Smooth muscle cell (in vitro differentiated cells): ENCODE measurements around the gene RBMX. TPM values are rescaled to one million over a fixed set of nuclear protein-coding genes. Genes with fewer than 3 reads are reported as not detected.
"Not testable (repeated sequence)": the region's sequence is repeated elsewhere in the genome, so short reads cannot be mapped to it uniquely, and the experiment has no call there.

Experiments
- DNase-seq: peaks from one replicate; lab custom pipeline; 2025; ENCODE audit not compliant: unreplicated experiment; lab: John Stamatoyannopoulos, UW
- H2AFZ ChIP-seq: fragments of 200-600 bp; sonication (generic); 2 replicates; pipeline ENCODE4 v1.6.0; 2016; ENCODE audit warnings: antibody characterized with exemption, low read depth, mild to moderate bottlenecking
- H3F3A ChIP-seq: fragments of 200-600 bp; sonication (generic); 2 replicates; pipeline ENCODE4 v1.6.0; 2017; ENCODE audit warnings: antibody characterized with exemption, low read depth
- H3K27ac ChIP-seq: fragments of 200-600 bp; sonication (generic); 2 replicates; pipeline ENCODE4 v1.5.1; 2016; ENCODE audit warnings: low read depth, mild to moderate bottlenecking
- H3K27me3 ChIP-seq: fragments of 200-600 bp; sonication (generic); 2 replicates; pipeline ENCODE4 v1.6.1; 2016; ENCODE audit warnings: low read depth, mild to moderate bottlenecking
- H3K36me3 ChIP-seq: fragments of 200-600 bp; sonication (generic); 2 replicates; pipeline ENCODE4 v1.5.1; 2016; ENCODE audit warnings: low read depth
- H3K4me1 ChIP-seq: fragments of 200-600 bp; sonication (generic); 2 replicates; pipeline ENCODE4 v1.5.1; 2016; ENCODE audit warnings: low read depth
- H3K4me2 ChIP-seq: fragments of 200-600 bp; sonication (generic); 2 replicates; pipeline ENCODE4 v1.6.0; 2016; ENCODE audit warnings: mild to moderate bottlenecking
- H3K4me3 ChIP-seq: fragments of 200-600 bp; sonication (generic); 2 replicates; pipeline ENCODE4 v1.5.1; 2016; ENCODE audit warnings: mild to moderate bottlenecking
- H3K79me2 ChIP-seq: fragments of 200-600 bp; sonication (generic); 2 replicates; pipeline ENCODE4 v1.6.0; 2016; ENCODE audit warnings: low read depth, mild to moderate bottlenecking
- H3K9ac ChIP-seq: fragments of 200-600 bp; sonication (generic); 2 replicates; pipeline ENCODE4 v1.6.0; 2016; ENCODE audit warnings: low read depth
- H3K9me3 ChIP-seq: fragments of 200-600 bp; sonication (generic); replicated peaks from 2 replicates; pipeline ENCODE4 v1.5.1; 2016; ENCODE audit warnings: low read depth
- H4K20me1 ChIP-seq: fragments of 200-600 bp; sonication (generic); 2 replicates; pipeline ENCODE4 v1.6.0; 2016; ENCODE audit warnings: low read depth
- CTCF ChIP-seq: fragments of 200-600 bp; sonication (generic); IDR thresholded peaks from 2 replicates; pipeline ENCODE4 v1.5.1; 2017; ENCODE audit warnings: borderline replicate concordance, mild to moderate bottlenecking, antibody characterized with exemption; ENCODE audit not compliant: insufficient read depth, poor library complexity, severe bottlenecking
- WGBS: methylation state at CpG from one replicate; pipeline ENCODE4 v1.1.7; 2016; ENCODE audit warnings: low lambda C conversion rate; 5-methylcytosine and 5-hydroxymethylcytosine counted together
- polyA plus RNA-seq: library from polyadenylated mRNA; unstranded; fragments of >200 nt; fragmentation: Nextera tagmentation; extraction: Ambion mirVana; gene quantifications from 2 replicates; pipeline ENCODE4 v1.2.1, GENCODE V29; 2016
- total RNA-seq: library from RNA; depleted of rRNA; stranded (reverse); fragments of >200 nt; gene quantifications from 2 replicates; pipeline ENCODE4 v1.2.3, GENCODE V29; 2014

Gene RBMX
- total and polyA plus RNA-seq, 2 experiments from 2014 or later: 110 to 196 TPM

GRCh38 chrX:136889269-136889668 lies 8.7 kb upstream of the RBMX start:
- Histone ChIP-seq H3K9ac (no peak overlapping the region), H3K4me3 (no peak overlapping the region), H3K9me3 (no peaks in the 10 kb centered on the region), H4K20me1 (no peaks in the 10 kb centered on the region), H3F3A (no peaks in the 10 kb centered on the region), H3K79me2 (no peaks in the 10 kb centered on the region), H2AFZ (no peak overlapping the region), H3K27ac (no peak overlapping the region), H3K4me1 (no peaks in the 10 kb centered on the region), H3K4me2 (no peak overlapping the region), H3K27me3 (no peaks in the 10 kb centered on the region), H3K36me3 (no peaks in the 10 kb centered on the region)
- WGBS: 88% methylated on average over 7 of the region's 7 CpGs
- DNase-seq: no peak
- no peak for TF ChIP-seq CTCF

GRCh38 chrX:136880003-136880451 lies 498 bp downstream of the RBMX start:
- peaks cover 4% of the 10 kb centered on the region for H3K4me1 ChIP-seq
- no peaks in the 10 kb centered on the region for H3K27me3 ChIP-seq
- H4K20me1 ChIP-seq: peaks cover 39% of the 10 kb centered on the region
- peak overlapping the region; percentile 97 for H3K9ac ChIP-seq
- H3K9me3 ChIP-seq: no peaks in the 10 kb centered on the region
- H3K79me2 ChIP-seq: peaks cover 41% of the 10 kb centered on the region
- no peaks in the 10 kb centered on the region for H3F3A ChIP-seq
- peak; percentile 22 for DNase-seq
- WGBS: 37% methylated on average over 32 of the region's 32 CpGs
- H2AFZ ChIP-seq: peak overlapping the region; percentile 70
- no peak for TF ChIP-seq CTCF
- H3K4me3 ChIP-seq: peak overlapping the region; percentile 87
- H3K36me3 ChIP-seq: no peaks in the 10 kb centered on the region
- peak overlapping the region; percentile 87 for H3K4me2 ChIP-seq
- peak overlapping the region; percentile 87 for H3K27ac ChIP-seq

- Histone ChIP-seq H3K4me1 (peaks cover 4% of the 10 kb centered on the region), H3K9ac (peak overlapping the region; percentile 97), H3K27ac (peak overlapping the region; percentile 87), H4K20me1 (peaks cover 46% of the 10 kb centered on the region), H3K4me3 (peak overlapping the region; percentile 87), H3K79me2 (peaks cover 41% of the 10 kb centered on the region), H3K36me3 (no peaks in the 10 kb centered on the region), H3F3A (no peaks in the 10 kb centered on the region), H2AFZ (no peak overlapping the region), H3K4me2 (peak overlapping the region; percentile 87), H3K9me3 (no peaks in the 10 kb centered on the region), H3K27me3 (no peaks in the 10 kb centered on the region)
- TF ChIP-seq CTCF: no peak
- DNase-seq: no peak
- 35% methylated on average over 10 of the region's 10 CpGs for WGBS
Measured at GRCh38 chrX:136879001-136879687, 1.4 kb downstream of the RBMX start.

- Histone ChIP-seq H2AFZ (no peak overlapping the region), H3K79me2 (peaks cover 41% of the 10 kb centered on the region), H3K9me3 (no peaks in the 10 kb centered on the region), H4K20me1 (peaks cover 46% of the 10 kb centered on the region), H3K4me1 (peaks cover 4% of the 10 kb centered on the region), H3K4me3 (peak overlapping the region; percentile 87), H3K36me3 (no peaks in the 10 kb centered on the region), H3K9ac (no peak overlapping the region), H3K27me3 (no peaks in the 10 kb centered on the region), H3K4me2 (peak overlapping the region; percentile 87), H3K27ac (no peak overlapping the region), H3F3A (no peaks in the 10 kb centered on the region)
- DNase-seq: no peak
- TF ChIP-seq CTCF: no peak
- WGBS: 66% methylated on average over 11 of the region's 11 CpGs
Measured at GRCh38 chrX:136878423-136878822, 2.1 kb downstream of the RBMX start.

GRCh38 chrX:136874114-136874513 lies 6.4 kb downstream of the RBMX start:
- not testable (repeated sequence) for H3F3A ChIP-seq, H3K4me3 ChIP-seq, DNase-seq, H3K4me2 ChIP-seq, H2AFZ ChIP-seq, H3K27ac ChIP-seq, H3K27me3 ChIP-seq, H3K9ac ChIP-seq, H3K9me3 ChIP-seq, H3K4me1 ChIP-seq
- Histone ChIP-seq H3K79me2 (peaks cover 27% of the 10 kb centered on the region), H3K36me3 (peaks cover 24% of the 10 kb centered on the region), H4K20me1 (peaks cover 70% of the 10 kb centered on the region)
- WGBS: 78% methylated on average over 15 of the region's 15 CpGs

- not testable (repeated sequence) for H3K4me3 ChIP-seq, H3K9ac ChIP-seq, DNase-seq, H2AFZ ChIP-seq, H3F3A ChIP-seq, H3K27ac ChIP-seq, H3K9me3 ChIP-seq, H3K27me3 ChIP-seq, H3K4me1 ChIP-seq, H3K4me2 ChIP-seq
- whole genome bisulfite sequencing: 89% methylated on average over 2 of the region's 2 CpGs
- Histone ChIP-seq H4K20me1 (peaks cover 70% of the 10 kb centered on the region), H3K79me2 (peaks cover 21% of the 10 kb centered on the region), H3K36me3 (peaks cover 24% of the 10 kb centered on the region)
Measured at GRCh38 chrX:136873210-136873609, 7.3 kb downstream of the RBMX start.
